Subcutaneous abdominal adipose tissue (tissue), 5 donors: ENCODE data around the gene FOXB1.

Experiments
- H3K27ac ChIP-seq: one replicate; pipeline ENCODE4 v1.7.0; 2013; ENCODE audit warnings: low read depth, mild to moderate bottlenecking, inconsistent platforms, low read length, moderate library complexity
- H3K27me3 ChIP-seq, 5 donors: one replicate each; pipeline ENCODE4 v1.7.0; 2013; ENCODE audit warnings: low read length in 5 of 5, inconsistent platforms in 1 of 5; ENCODE audit not compliant: control insufficient read depth in 5 of 5, insufficient read depth in 4 of 5
- H3K36me3 ChIP-seq, 5 donors: one replicate each; pipeline ENCODE4 v1.7.0; 2013; ENCODE audit warnings: low read length in 5 of 5; ENCODE audit not compliant: control insufficient read depth in 5 of 5, insufficient read depth in 5 of 5
- H3K4me1 ChIP-seq, 5 donors: one replicate each; pipeline ENCODE4 v1.7.0; 2013; ENCODE audit warnings: low read length in 5 of 5, mild to moderate bottlenecking in 3 of 5, moderate library complexity in 1 of 5; ENCODE audit not compliant: control insufficient read depth in 5 of 5, insufficient read depth in 5 of 5
- H3K4me3 ChIP-seq, 5 donors: one replicate each; pipeline ENCODE4 v1.7.0; 2013; ENCODE audit warnings: low read length in 5 of 5, low read depth in 1 of 5
- H3K9ac ChIP-seq, 5 donors: one replicate each; pipeline ENCODE4 v1.7.0; 2013; ENCODE audit warnings: low read length in 5 of 5, mild to moderate bottlenecking in 4 of 5, moderate library complexity in 3 of 5
- H3K9me3 ChIP-seq, 5 donors: one replicate each; pipeline ENCODE4 v1.7.0; 2013; ENCODE audit warnings: low read length in 5 of 5; ENCODE audit not compliant: control insufficient read depth in 5 of 5
- donor health status: healthy.
- donor health status: healthy.
- donor health status: healthy.
- donor health status: healthy.
- donor health status: healthy.

Gene FOXB1

DNA sequence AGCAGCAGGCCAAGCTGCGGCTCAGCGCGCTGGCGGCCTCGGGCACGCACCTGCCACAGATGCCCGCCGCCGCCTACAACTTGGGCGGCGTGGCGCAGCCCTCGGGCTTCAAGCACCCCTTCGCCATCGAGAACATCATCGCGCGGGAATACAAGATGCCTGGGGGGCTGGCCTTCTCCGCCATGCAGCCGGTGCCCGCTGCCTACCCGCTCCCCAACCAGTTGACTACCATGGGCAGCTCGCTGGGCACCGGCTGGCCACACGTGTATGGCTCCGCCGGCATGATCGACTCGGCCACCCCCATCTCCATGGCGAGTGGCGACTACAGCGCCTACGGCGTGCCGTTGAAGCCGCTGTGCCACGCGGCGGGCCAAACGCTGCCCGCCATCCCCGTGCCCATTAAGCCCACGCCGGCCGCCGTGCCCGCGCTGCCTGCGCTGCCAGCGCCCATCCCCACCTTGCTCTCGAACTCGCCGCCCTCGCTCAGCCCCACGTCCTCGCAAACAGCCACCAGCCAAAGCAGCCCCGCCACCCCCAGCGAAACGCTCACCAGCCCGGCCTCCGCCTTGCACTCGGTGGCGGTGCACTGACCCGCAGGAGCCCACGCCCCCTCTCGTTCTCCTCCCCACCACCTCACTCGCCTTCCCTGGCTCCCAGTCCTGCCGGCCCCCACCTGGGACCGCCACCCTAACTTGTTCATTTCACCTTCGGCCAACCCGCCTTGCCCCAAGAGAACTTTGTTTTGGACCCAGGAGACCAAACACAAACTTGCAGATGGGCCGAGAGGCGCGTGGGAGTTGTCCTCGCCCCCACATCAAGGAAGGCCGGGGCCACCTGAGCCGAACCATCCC, 1.5 kb downstream of the FOXB1 start:
- peak overlapping the region in 4 of 5 donors; percentile 56 to 73 (median 64) for H3K4me3 ChIP-seq
- H3K27me3 ChIP-seq, result peaks cover 66 to 95% (median 88%) of the 10 kb centered on the region in 5 donors
- no peaks in the 10 kb centered on the region for H3K36me3 ChIP-seq
- H3K27ac ChIP-seq, result no peak overlapping the region
- H3K4me1 ChIP-seq, result peaks cover 0 to 34% (median 32%) of the 10 kb centered on the region in 5 donors
- peaks cover 0 to 2% (median 0%) of the 10 kb centered on the region in 5 donors for H3K9me3 ChIP-seq
- H3K9ac ChIP-seq, result no peak overlapping the region

GRCh38 chr15:60006203-60006862, 2.2 kb downstream of the FOXB1 start:
- Histone ChIP-seq H3K9ac (peak overlapping the region in 2 of 5 donors; percentile 22 to 68), H3K36me3 (no peaks in the 10 kb centered on the region), H3K27ac (no peak overlapping the region), H3K4me1 (peaks cover 0 to 34% (median 32%) of the 10 kb centered on the region in 5 donors), H3K9me3 (peaks cover 0 to 2% (median 0%) of the 10 kb centered on the region in 5 donors), H3K4me3 (peak overlapping the region; percentile 50 to 73 (median 60)), H3K27me3 (peaks cover 68 to 95% (median 87%) of the 10 kb centered on the region in 5 donors)

- Histone ChIP-seq H3K27me3 (peaks cover 63 to 93% (median 83%) of the 10 kb centered on the region in 5 donors), H3K9me3 (peaks cover 0 to 2% (median 0%) of the 10 kb centered on the region in 5 donors), H3K4me1 (peaks cover 0 to 34% (median 32%) of the 10 kb centered on the region in 5 donors), H3K9ac (no peak overlapping the region), H3K4me3 (peak overlapping the region in 4 of 5 donors; percentile 56 to 73 (median 64)), H3K36me3 (no peaks in the 10 kb centered on the region), H3K27ac (no peak overlapping the region)
Measured at GRCh38 chr15:60006873-60007272, 2.8 kb downstream of the FOXB1 start.

GRCh38 chr15:60009124-60009960, 5.2 kb downstream of the FOXB1 start:
- peaks cover 44 to 77% (median 62%) of the 10 kb centered on the region in 5 donors for H3K27me3 ChIP-seq
- H3K27ac ChIP-seq, result no peak overlapping the region
- no peaks in the 10 kb centered on the region for H3K36me3 ChIP-seq
- H3K9me3 ChIP-seq, result no peaks in the 10 kb centered on the region
- no peak overlapping the region for H3K4me3 ChIP-seq
- H3K4me1 ChIP-seq, result peaks cover 0 to 27% (median 25%) of the 10 kb centered on the region in 5 donors
- no peak overlapping the region for H3K9ac ChIP-seq

- H3K36me3 ChIP-seq, result no peaks in the 10 kb centered on the region
- no peak overlapping the region for H3K27ac ChIP-seq
- H3K9ac ChIP-seq, result no peak overlapping the region
- peaks cover 0 to 19% (median 17%) of the 10 kb centered on the region in 5 donors for H3K4me1 ChIP-seq
- H3K27me3 ChIP-seq, result peaks cover 37 to 77% (median 54%) of the 10 kb centered on the region in 5 donors
- no peaks in the 10 kb centered on the region for H3K9me3 ChIP-seq
- H3K4me3 ChIP-seq, result no peak overlapping the region
Measured at GRCh38 chr15:60009980-60010732, 6.0 kb downstream of the FOXB1 start.

DNA sequence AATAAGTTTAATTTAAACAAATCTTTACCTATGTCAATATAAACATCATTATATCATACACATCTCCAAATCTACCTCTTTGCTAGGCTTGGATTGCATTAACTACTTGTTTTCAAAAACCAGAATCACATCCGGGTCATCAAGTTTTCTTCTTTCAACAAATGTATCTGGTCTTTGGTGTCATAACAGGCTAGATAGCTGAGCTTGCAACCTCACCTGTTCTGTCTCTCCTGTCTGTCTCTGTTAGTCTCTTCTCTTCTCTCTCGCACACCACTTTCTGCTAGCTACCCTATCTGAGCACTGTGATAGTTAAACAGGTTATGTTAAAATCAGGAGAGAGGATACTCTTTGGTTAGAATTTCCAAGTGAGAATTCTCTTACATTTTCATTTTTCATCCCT, 6.7 kb downstream of the FOXB1 start:
- H3K36me3 ChIP-seq, result no peaks in the 10 kb centered on the region
- no peak overlapping the region for H3K4me3 ChIP-seq
- H3K9me3 ChIP-seq, result no peaks in the 10 kb centered on the region
- peaks cover 0 to 12% (median 10%) of the 10 kb centered on the region in 5 donors for H3K4me1 ChIP-seq
- H3K27me3 ChIP-seq, result peaks cover 30 to 70% (median 49%) of the 10 kb centered on the region in 5 donors
- H3K9ac ChIP-seq, result no peak overlapping the region
- H3K27ac ChIP-seq, result no peak overlapping the region

DNA sequence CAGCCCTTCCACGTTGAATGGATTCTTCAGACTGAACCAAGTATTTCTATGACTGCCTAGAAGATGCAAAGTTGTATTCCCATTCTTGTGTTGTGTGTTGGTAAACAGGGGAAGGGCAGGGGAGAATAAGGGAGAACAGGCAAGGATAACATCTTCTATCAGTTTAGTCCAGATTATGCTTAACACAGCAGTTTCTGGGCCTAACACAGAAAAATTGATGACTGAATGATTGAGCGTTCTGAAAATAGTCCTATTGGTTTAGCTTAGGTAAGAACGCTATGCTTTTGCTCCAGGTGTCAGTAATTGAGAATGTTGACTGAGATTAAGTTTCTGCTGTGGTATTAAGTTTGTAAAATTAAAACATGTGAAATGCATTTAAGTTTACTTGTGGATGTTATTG, 8.6 kb downstream of the FOXB1 start:
- no peak overlapping the region for H3K9ac ChIP-seq
- H3K27ac ChIP-seq, result no peak overlapping the region
- H3K9me3 ChIP-seq, result peaks cover 4 to 6% (median 6%) of the 10 kb centered on the region in 5 donors
- H3K27me3 ChIP-seq, result peaks cover 19 to 52% (median 36%) of the 10 kb centered on the region in 5 donors
- H3K4me1 ChIP-seq, result no peaks in the 10 kb centered on the region
- no peaks in the 10 kb centered on the region for H3K36me3 ChIP-seq
- no peak overlapping the region for H3K4me3 ChIP-seq

DNA sequence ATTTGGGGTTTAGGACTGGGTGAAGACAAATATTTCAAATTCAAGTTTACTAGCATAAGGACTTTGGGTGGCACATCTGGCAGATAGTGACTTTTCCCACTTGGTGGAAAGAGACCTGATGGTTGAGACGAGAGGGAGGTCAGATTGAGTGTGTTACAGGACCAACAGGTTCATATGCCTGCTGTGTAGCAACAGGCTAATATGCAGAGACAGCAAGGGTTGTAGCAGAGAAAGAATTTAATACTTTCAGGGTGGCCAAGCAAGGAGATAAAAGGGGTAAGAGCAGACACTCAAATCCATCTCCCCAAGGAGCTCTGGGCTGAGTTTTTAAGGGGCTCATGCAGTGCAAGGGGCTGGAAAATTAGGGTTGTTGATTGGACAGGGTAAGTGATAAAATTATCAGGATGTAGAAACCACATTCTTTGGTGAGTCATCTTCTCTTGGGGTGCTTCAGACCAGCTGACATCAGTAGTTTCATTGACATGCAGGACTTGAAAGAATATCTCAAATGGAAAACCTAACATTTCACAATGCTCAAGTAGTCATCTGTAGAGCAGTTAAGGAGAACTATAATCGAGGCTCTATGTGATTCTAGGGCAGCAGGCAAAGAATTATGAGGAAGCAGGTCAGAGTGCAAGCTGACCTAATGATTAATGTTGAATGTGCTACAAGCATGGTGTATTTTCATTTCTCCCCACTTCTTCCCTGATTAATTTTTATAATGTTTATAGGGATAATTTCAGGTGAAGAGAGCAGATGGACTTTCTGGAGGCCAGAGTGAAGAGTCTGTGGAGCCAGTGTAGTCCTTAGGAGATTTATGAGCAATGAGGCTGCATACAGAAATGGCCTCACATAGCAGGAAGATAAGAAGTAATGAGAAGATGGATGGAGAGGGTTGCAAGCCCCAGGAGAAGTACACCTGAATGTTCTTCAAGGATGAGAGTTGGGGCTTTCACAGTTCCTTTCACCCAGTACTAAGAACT, 13.7 kb downstream of the FOXB1 start:
- H3K9ac ChIP-seq, result no peak overlapping the region
- H3K36me3 ChIP-seq, result no peaks in the 10 kb centered on the region
- H3K9me3 ChIP-seq, result peaks cover 4 to 11% (median 6%) of the 10 kb centered on the region in 5 donors
- H3K4me3 ChIP-seq, result no peak overlapping the region
- no peak overlapping the region for H3K27ac ChIP-seq
- H3K27me3 ChIP-seq, result peaks cover 2 to 21% (median 5%) of the 10 kb centered on the region in 5 donors
- no peaks in the 10 kb centered on the region for H3K4me1 ChIP-seq
